Raji (cell line): ENCODE results near the gene POTEB3.
"Not testable (repeated sequence)": the region's sequence is repeated elsewhere in the genome, so short reads cannot be mapped to it uniquely, and the experiment has no call there.

Source experiments
- POLR2A ChIP-seq: IDR thresholded peaks from 2 replicates; pipeline ENCODE4 v1.6.1; 2011; ENCODE audit warnings: low read depth, low read length, control low read depth; ENCODE audit not compliant: insufficient read depth

POTEB3 gene

DNA sequence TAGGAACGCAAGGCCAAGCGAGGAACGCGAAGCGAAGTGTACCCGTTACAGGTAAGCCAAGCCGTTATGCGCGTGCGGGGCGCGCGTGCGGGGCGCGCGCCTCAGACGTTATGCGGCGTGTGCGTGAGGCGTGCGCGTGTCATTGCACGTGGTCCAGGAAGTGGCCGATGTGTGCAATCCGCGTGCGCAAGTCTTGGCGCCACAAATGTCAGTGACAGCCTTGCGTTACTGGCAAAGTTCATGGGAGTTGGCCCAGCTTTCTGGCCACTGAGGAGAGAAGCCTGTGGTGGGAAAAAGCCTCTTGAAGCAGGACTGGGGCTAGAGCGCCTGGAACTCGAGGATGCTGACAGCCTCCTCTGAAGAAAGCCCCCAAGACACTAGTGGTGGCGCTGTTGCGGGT, at the start of gene POTEB3:
POTEB3 (minus strand) TSS at position 101 of the 400 bp plus-strand sequence. CDS start 488 bp downstream, outside the sequence.
- TF ChIP-seq POLR2A, result not testable (repeated sequence)
